IPS DF 4.7 (cell line): Measurements from ENCODE around the gene GBA2.
A peak's percentile ranks its signal among the peaks of the same experiment; 100 is the strongest.

Source experiments
- DNase-seq: peaks from one replicate; pipeline ENCODE4 v3.0.0-alpha.2; 2013; ENCODE audit warnings: low spot score; ENCODE audit errors: extremely low read depth

Gene GBA2

GRCh38 chr9:35738924-35739323 is 10.1 kb downstream of the GBA2 start:
- DNase-seq: no peak

GRCh38 chr9:35738186-35738585 is 10.8 kb downstream of the GBA2 start:
- no peak for DNase-seq

GRCh38 chr9:35737143-35737542 is 11.9 kb downstream of the GBA2 start:
- no peak for DNase-seq

GRCh38 chr9:35736201-35736633 is 12.8 kb downstream of the GBA2 start:
- DNase-seq: no peak

- no peak for DNase-seq
These were observed 14.9 kb downstream of the GBA2 start for GRCh38 chr9:35734096-35734495.

GRCh38 chr9:35732800-35733541 is 16.1 kb downstream of the GBA2 start:
- no peak for DNase-seq

GRCh38 chr9:35732185-35732799 is 16.7 kb downstream of the GBA2 start, which contains the start of the genes CREB3 and TLN1:
TSS of gene CREB3 (plus strand) at chr9:35732666. CDS start at chr9:35732773, 107 bp downstream.
TSS of gene TLN1 (minus strand) at chr9:35732195. CDS start at chr9:35725694, 6,501 bp downstream.
- DNase-seq: peak; percentile 89

- no peak for DNase-seq
These were observed 17.4 kb downstream of the GBA2 start for GRCh38 chr9:35731415-35732184.

- DNase-seq: no peak
These were observed 18.6 kb downstream of the GBA2 start for GRCh38 chr9:35730486-35730854.

- DNase-seq: no peak
These were observed 19.1 kb downstream of the GBA2 start for GRCh38 chr9:35729700-35730485.

- no peak for DNase-seq
These were observed 19.9 kb downstream of the GBA2 start for GRCh38 chr9:35729101-35729500.

GRCh38 chr9:35728041-35728971 is 20.7 kb downstream of the GBA2 start:
- no peak for DNase-seq

GRCh38 chr9:35727676-35728040 is 21.4 kb downstream of the GBA2 start:
- DNase-seq: no peak

- DNase-seq: no peak
These were observed 22.1 kb downstream of the GBA2 start for GRCh38 chr9:35726931-35727330.

- DNase-seq: no peak
These were observed 23.7 kb downstream of the GBA2 start for GRCh38 chr9:35725362-35725761.

GRCh38 chr9:35723908-35724307 is 25.1 kb downstream of the GBA2 start:
- DNase-seq: no peak

- DNase-seq: no peak
These were observed 25.6 kb downstream of the GBA2 start for GRCh38 chr9:35723426-35723825.

- no peak for DNase-seq
These were observed 29.5 kb downstream of the GBA2 start for GRCh38 chr9:35719546-35719945.

- no peak for DNase-seq
These were observed 30.1 kb downstream of the GBA2 start for GRCh38 chr9:35718721-35719511.
